GM19239 (cell line): Measurements from ENCODE around the gene IL17RA.

Experiments
- DNase-seq: peaks from one replicate; pipeline ENCODE4 v3.0.0; 2011; ENCODE audit warnings: low spot score; ENCODE audit not compliant: insufficient read length
- FAIRE-seq: peaks from 2 replicates; lab custom pipeline; 2011; peaks lifted over from hg19 to GRCh38; lab: Jason Lieb, UNC

Gene IL17RA

GRCh38 chr22:17077255-17077654 is 7.5 kb upstream of the IL17RA start:
- FAIRE-seq = no peak
- no peak for DNase-seq

GRCh38 chr22:17079572-17079971 is 5.2 kb upstream of the IL17RA start:
- DNase-seq (no peak), FAIRE-seq (no peak)

GRCh38 chr22:17083255-17083654 is 1.5 kb upstream of the IL17RA start:
- no peak for DNase-seq
- no peak for FAIRE-seq

GRCh38 chr22:17083811-17084441 is 874 bp upstream of the IL17RA start:
- no peak for DNase-seq

GRCh38 chr22:17085277-17086181 is 729 bp downstream of the IL17RA start:
- DNase-seq (no peak), FAIRE-seq (no peak)

More at GRCh38 chr22:17083811-17084441, 874 bp upstream of the IL17RA start:
- no peak for FAIRE-seq

DNA sequence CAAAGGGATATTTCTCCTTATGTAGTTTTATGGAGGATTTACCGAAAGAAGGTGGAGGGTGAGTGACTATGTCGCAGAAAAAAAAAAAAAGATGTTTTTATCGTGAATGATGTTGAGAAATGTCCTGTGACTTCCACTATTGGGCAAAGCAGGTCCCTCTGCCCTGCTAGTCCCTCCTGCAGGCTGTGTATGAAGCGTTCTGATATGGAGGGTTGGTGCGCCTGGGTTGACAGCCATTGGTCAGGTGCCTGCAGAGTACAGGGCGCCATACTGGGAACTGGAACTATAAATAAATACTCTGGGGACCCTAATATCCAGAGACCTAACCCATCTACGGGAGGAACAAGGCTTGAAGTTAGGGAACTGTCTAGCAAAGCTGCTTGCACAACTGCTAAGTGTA is 1.5 kb downstream of the IL17RA start:
- no peak for DNase-seq
- FAIRE-seq = no peak

GRCh38 chr22:17086788-17087497 is 2.1 kb downstream of the IL17RA start:
- DNase-seq (no peak), FAIRE-seq (peak; percentile 48)

GRCh38 chr22:17087498-17088131 is 2.8 kb downstream of the IL17RA start:
- FAIRE-seq = peak; percentile 96
- DNase-seq = no peak

DNA sequence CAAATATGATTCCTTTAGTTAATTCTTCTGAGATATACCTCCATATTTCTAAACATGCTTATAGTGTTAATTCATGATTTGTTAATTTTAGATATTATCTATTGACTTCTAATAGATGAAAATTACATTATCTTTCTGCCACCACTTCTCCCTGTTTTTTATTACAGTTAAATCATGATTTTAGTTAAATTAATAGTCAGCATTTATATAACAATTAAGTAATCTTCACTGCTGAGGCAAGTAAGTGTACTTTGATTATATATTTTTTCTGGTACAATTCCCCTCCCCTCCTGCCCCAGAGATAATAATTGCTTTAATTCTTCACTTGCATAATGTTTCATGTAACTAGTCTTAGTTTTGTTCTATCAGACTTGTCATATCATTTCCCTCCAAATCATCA is 5.8 kb downstream of the IL17RA start:
- no peak for FAIRE-seq

GRCh38 chr22:17091851-17092250 is 7.1 kb downstream of the IL17RA start:
- FAIRE-seq (no peak), DNase-seq (no peak)

More for the DNA sequence above, 5.8 kb downstream of the IL17RA start:
- DNase-seq = no peak

DNA sequence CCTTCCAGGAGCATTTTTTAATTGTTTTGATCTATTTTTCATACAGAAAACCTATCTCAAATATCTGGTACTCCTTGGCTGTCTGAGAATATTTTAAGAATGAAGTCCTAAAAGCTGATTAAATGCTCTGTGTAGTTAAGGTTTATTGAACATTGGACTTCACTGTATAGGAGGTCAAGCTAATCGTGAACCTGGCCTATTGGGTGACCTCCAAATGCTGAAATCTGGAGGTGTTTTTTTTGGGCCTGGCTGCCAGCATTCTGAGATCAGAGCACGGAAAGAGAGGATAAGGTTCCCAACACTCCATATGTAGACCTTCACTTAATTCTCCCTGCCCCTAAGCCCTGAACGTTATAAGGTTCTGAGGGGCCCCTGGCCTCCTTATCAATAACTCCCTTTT is 8.3 kb downstream of the IL17RA start:
- FAIRE-seq (no peak), DNase-seq (no peak)

DNA sequence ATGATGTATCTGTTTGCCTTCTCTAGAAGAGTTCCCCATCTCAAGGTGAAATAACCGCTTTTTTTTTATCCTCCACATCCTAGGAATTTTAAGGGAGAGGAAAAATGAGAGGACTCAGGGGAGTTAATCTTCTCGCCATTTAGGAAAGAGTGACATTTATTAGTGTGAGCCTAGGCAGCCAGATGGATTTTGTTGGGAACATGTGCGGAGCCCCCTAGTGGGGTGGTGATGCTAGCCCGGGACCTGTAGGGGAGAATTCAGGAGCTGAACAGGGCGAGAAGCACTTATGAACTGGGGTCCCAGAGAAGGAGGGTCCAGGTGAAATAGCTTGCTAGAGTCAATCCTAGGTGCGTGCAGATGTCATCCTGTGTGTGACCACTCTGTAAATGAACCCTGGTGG is 10.7 kb downstream of the IL17RA start:
- FAIRE-seq = no peak
- no peak for DNase-seq

DNA sequence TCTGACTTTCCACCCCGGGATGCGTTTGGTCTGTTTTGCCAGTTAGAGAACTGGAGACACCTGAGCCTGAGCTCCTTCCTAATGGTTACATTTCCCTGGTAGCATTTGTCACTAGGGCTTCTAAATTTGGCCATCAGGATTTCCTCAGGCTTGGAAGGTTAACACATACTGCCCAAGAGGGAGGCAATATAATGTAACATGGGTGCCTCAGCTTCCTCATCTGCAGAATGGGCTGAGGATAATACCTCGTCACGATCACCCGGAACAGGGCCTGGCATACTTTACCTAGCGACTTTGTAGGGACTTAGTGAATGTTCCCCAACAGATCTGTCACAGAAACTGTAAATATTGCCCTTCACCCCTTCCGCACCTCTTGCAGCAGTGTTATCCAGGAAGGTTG is 11.3 kb downstream of the IL17RA start:
- no peak for DNase-seq
- FAIRE-seq = no peak

DNA sequence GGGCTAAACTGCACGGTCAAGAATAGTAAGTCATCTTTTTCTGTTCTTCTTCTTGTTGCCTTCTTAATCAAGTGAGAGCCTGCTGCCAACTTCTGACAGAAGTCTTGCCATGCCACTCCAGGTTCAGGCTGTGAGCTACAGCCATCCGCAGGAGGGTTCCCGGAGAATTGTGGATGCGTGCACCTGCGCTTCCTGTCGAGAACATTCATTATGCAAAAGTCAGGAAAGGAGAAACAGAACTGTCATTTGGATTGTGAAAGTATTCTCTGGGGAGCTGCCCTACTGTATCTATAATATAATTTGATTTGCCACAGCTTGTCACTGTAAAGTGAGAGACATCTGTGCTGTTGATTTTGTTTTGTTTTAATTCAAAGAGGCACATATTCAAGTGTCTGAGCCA is 12.3 kb downstream of the IL17RA start:
- FAIRE-seq (no peak), DNase-seq (no peak)

DNA sequence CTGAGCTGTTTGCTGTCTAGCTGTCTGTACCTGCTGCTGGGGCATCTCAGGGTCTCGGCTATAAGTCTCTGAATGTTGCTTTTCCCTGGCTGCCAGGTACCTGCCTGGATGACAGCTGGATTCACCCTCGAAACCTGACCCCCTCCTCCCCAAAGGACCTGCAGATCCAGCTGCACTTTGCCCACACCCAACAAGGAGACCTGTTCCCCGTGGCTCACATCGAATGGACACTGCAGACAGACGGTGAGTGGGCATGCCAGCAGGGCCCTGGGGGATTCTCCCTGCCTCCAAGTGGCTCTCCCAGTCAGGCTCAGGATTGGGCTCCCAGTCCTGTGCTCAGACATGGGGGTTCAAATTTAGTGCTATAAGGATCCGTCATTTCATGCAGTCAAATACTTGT is 12.9 kb downstream of the IL17RA start:
- DNase-seq (no peak), FAIRE-seq (no peak)

DNA sequence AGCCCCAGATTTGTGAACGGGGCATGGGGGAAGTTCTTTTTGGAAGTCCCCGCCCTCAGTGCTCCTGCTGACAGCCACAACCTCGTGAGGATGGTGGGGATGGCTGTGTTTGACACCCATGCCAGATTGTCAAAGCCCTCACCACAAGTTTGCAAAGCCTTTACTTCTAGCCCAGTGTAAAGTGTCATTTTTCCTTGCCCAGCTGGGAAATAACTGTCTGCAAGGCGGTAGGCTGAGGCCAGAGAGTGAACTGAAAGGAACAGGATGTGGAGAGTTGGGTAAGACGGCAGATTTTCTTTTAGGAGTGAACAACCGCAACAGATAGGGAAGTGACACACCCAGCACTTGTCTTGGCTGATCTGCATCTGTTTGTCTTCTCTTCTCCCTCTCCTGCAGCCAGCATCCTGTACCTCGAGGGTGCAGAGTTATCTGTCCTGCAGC is 13.6 kb downstream of the IL17RA start:
- FAIRE-seq = peak; percentile 65
- no peak for DNase-seq

DNA sequence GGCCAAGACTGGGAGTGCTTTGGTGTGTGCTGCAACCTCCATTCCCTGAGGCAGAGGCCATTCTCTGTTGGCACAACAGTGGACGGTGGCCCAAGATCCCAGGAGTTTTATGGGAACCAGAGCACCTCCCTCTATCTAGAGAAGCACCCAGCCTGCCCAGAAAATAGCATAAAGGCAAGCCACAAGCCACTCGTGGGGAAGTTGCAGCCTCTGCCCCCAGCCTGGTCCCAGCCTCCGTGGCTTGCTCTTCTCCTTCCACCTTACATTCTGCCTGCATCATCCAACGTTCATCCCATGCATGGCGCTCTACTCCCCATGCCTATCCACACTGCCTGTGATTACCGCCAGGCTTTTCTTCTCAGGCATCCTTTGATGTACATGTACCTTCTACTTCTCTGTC is 15.8 kb downstream of the IL17RA start:
- no peak for FAIRE-seq
- no peak for DNase-seq

DNA sequence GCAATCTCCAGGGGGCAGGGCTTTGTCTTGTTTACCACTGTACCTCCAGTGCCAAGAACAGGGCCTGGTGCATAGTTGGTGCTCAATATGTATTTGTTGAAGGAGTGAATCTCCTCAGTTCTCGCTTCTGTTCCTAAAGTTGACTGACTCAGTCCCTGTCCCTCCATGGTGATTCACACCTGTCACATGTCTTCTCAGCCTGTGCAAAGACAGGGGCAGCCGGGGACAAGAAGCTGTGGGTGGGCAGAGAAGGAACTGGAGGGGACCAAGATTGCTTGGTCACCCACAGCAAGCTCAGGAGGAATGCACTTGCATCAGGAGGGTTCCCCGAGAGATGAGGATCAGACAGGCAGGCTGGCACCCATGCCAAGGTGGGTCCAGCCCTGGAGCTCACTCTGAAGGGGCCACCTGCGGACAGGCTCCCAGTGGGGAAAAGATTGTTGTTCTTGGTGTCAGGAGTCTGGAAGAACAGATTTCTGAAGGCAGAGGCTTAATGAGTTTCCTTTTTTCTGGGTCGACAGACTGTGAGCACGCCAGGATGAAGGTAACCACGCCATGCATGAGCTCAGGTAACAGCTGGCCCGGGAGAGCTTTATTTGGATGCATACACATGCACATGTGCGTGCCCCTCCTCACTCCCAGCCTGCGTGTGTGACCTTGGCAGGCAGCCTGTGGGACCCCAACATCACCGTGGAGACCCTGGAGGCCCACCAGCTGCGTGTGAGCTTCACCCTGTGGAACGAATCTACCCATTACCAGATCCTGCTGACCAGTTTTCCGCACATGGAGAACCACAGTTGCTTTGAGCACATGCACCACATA is 16.9 kb downstream of the IL17RA start:
- DNase-seq (no peak), FAIRE-seq (no peak)

DNA sequence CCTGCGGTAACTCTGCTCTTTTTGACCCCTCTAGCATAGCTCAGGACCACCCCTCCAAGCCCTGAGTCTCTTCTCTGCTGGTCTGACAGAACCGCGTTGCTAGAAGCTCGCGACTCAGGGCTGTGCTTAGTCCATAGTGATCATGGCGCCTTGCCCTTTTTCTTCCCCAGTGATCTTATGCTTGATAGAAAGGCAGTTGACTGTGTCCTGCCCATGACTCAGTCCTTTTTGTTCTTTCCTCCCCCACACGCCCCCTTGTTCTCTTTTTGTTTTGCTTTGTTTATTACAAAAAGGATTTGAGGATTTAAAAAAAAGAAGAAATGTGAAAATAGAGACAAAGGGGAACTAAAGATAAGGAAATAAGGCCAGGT is 17.5 kb downstream of the IL17RA start:
- FAIRE-seq (no peak), DNase-seq (no peak)

- DNase-seq = no peak
- no peak for FAIRE-seq
These were observed 18.6 kb downstream of the IL17RA start for GRCh38 chr22:17103351-17103750.
